HS-27A (cell line): ENCODE results near the gene HMGN4.

Experiments
- DNase-seq: peaks from one replicate; pipeline ENCODE4 v3.0.0-alpha.2; 2012; ENCODE audit warnings: low read depth, missing footprints

Gene HMGN4

DNA sequence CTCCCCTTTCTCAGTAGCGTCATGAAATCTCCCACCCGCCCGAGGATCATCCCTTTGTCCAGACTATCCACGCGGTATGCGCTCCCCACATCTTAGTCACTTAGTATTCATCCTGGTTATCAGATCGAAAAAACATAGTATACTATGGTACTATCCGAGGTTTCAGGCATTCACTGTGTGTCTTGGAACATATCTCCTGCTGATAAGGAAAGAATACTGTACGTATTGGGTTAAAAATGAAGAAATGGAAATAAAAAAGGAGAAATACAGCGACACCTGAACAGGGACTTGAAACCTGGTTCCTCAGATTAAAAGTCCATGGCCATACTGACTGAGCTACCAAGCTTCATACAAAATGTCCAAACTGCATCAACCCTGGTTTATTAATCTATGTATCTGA, 14.0 kb downstream of the HMGN4 start:
- no peak for DNase-seq

DNA sequence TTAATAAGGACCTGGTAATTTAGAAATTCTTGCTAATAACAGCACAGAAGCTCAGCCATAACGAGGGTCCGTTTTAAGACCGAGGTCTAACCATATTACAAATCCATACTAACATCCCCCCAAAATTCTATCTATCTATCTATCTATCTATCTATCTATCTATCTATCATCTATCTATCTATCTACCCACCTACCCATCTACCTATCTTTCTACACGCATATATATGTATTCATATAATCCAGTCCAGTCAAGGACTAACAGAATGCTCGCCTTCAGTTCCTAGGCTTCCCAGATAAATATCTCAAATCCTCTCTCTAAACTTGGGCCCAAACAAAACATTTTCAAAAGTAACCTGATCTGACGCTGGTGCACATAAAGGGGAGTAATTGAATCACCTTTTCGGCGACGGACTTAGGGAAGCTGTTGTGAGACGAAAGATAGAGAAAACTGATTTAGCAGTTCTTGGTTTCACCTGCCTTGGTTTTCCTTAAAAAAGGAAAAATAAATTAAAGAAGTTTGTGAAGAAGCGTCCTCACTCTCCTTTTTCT, 14.5 kb downstream of the HMGN4 start:
- no peak for DNase-seq

DNA sequence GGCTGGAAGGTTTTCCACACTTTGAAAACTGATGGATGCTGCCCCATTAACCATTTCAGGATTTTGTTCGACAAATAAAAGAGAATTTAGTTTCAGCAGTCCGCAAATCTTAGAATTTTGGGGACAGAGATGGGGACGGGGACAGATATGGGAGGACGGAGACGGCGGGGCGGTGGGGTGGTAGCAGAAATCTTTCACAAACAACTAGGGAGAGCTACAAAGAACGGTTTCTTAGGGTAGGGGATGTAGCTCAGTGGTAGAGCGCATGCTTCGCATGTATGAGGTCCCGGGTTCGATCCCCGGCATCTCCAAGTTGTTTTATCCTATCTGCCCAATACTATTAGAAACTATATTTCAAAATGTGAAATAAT, 15.1 kb downstream of the HMGN4 start:
- no peak for DNase-seq

DNA sequence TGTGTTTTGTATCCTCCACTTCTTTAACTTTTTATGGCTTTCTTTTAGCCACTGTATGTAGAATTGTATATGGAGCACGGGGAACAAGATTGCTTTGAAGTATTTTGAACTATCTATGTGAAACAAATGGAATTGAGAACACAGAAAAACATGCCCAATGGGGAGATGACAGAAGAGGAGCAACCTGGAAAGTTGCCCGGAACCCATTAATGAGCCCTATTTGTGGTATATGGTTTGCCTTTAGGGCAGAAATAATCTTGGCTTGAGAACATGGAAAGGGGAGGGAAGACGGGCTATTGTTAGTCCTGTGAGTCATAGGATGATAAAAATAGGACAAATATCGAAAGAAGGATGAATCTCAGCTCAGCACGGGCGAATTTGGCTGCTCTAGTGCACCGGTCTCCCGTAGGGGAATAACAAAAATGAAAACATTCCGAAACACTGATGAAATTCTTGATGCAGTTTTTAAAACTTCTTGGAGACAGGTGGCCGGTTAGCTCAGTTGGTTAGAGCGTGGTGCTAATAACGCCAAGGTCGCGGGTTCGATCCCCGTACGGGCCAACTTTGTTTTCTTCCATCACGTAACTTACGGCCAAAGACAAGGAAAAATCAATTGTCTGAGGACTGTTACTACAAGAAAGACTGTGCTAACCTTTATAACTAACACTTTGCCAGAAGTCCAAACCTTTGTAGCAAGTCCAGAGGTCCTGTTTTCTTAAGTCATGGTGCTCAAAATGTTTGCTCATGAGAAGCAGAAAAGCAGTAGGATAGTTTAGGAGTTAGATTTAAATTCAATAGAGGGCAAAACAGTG, 15.7 kb downstream of the HMGN4 start:
- DNase-seq, result no peak

DNA sequence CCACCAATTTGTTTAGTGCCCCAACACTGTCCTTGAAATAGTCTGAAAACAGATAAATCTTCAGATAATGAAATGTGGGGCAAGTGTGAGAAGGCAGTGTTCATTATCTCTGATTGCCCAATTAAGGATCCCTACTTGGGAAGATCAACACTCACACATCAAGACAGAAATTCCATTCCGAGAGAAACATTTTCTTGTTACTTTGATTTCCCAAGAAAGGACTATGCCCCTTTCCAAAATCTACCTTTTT, 16.2 kb downstream of the HMGN4 start:
- no peak for DNase-seq

DNA sequence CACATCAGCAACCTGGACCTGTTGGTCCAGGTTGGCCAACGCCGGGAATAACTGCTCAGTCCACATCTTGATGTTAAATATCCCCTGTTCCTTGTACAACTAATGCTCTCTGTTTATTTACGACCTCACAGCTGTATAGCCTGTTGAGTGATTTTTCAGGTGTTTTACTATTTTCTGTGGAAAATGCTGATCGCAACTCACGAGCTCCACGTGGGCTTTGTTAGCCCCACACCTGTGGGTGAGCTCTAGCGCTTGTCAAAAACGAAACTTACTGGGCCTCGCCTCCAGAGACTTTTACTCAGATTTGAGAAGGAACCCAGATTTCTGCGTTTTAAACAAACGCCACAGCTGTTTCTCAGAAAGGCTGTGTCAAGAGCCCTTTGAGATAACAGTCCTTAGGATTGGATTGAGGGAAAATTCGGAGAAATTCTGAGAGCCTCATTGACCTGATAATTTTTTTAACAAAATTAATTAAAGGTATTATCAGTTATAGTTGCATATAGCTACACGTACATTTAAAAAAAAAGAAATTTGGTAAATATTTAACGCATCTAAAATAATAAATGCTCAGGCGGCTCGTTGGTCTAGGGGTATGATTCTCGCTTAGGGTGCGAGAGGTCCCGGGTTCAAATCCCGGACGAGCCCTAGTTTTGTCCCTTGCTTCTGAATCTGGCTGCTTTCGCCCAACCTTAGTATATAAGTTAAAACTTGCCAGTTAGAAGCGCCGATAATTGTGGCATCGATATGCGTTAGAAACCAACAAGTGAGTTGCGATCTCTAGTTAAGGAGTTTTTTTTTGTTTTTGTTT, 16.7 kb downstream of the HMGN4 start:
- no peak for DNase-seq

DNA sequence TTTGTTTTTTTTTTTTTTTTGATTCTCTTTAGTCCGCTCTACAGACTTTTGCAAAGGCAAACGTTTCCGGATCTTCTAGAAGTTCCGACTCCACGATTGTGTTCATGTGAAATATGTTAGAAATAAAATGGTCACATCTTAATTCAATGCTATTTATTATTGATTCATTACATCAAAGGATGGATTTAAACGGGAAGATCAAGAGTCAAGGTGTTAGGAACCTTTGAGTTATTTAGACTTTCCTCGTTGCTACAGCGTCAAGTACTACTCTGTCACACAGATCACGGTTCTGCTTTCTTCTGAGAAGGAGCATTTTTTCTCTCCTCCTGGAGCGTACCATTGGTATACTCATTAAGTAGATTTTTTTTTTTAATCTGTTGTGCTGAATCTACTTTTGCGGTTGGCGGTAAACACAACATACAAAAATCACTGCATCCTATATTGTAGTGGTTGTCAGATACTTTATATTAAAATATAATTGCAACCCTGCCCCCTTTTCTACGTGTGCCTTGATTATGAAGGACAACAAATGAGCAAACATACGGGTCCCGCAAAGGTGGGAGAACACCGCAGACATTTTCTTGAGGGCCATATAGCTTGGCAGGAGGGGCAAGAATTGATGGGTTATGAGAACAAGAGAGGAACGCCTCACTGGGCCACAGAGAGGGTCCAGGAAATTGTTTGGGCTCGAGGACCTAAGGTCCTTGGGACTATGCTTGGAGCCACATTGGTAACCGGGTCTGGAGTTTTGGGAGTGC, 17.5 kb downstream of the HMGN4 start:
- no peak for DNase-seq

DNA sequence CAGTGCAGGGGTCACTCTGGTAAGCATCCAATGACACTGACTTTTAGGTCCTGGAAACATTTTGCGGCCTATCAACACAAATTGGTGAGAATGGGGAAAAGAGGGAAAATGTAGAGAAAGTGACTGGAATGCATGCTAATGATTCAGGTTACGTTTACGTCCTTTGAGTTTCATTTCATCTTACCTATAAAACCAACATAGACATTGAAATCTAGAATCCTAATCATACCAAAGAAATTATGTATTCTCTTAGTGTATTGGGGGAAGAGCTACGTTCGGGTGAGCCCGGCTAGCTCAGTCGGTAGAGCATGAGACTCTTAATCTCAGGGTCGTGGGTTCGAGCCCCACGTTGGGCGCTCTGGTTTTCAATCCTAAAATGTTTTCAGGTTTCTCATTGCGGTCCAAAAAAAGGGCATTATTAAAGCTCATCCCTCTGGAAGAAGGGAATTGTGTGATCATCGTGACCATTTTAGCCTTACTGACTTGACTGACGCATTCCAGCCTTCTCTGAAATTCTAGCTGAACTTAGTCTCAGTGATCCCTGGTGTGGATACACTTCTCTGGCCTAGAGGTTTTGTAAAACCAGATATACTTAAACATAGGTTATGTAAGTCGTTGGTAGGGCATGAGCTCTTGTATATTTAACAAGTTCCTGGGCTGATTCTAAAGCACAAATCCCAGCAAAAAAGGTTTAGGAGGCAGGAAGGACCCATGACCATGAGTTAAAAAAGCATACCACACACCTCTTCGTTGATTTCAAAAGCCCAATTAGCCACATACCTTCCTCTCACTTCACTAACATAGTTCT, 18.3 kb downstream of the HMGN4 start:
- DNase-seq, result peak; percentile 95

DNA sequence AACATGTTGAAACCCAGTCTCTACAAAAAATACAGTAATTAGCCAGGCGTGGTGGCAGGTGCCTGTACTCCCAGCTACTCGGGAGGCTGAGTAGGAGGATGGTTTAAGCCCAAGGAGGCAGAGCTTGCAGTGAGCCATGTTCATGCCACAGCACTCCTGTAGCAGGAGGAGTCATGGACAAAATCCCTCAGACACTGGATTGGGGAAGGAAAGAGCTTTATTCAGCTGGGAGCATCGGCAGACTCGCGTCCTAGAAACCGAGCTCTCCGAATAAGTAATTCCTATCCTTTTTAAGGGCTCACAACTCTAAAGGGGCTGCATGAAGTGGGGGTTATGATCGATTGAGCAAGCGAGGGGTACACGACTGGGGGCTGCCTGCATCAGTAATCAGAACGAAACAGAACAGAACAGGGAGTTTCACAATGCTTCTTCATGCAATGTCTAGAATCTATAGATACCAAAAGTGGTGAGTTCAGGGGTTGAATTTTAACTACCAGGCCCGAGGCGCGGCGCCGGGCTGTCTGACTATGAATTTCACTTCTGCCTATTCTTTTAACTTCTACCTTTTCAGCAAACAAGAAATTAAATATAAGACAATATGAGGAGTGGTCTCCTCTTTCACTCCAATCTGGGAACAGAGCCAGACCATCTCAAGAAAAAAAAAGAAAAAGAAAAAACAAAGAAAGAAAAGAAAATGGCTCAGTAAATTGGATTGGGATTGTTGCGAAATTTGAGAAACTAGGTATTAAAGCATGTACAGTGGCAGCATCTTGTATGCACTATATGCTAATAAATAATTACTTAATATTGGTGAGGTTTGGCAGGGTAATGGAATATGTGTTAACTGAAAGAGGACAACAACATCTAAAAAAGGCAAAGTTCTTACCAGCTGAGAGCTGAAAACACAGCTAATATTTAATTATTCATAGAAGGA, 23.6 kb downstream of the HMGN4 start:
- no peak for DNase-seq

DNA sequence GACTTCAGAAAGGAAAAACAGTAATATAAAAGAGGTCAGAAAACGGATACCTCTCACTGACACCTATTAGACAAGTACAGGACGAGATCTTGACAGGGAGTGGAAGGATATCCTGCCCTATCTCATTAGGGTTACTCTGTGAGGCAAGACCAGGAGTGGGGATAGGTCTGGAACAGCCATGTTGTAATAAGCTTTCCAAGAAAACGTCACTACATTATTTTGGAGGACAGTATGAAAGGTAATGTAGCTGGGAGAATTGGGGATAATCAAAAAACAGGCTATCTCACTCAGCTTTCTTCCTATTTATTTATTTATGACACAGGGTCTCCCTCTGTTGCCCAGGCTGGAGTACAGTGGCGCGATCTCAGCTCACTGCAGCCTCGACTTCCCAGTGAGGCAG, 25.3 kb downstream of the HMGN4 start:
- DNase-seq, result no peak

DNA sequence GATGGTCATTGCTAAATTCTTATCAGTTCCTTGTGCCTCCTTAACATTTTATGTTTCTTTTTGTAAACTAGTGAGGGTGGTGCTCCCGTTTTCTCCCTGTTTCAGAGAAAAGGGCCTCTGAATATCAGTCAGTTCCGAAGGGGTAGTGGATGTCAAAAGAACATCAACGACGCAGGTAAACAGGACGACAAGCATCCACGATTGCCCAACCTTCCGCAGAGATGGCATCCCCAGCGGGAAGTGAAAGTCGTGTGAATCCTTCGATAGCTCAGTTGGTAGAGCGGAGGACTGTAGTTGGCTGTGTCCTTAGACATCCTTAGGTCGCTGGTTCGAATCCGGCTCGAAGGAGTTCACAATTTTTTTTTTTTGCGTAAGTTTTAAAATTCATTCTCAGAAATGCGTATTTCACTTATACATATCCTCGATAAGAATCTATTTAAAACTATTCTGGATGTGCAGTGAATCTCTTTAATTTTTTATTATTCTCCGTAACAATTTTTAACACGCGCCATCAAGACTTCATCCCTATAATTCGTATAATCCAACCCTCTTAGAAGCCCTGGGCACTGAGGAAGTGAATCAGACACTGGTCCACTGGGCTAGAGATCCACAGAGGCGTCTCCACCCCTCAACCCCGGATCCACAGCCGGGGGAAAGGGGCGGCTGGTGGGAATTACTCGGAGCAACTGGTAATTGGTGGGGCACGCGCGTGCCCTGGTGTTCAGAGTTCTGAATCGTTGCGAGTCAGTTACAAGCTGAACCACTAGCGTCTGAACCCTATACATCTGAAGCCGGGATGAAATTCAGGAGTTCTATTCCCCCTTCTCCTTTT, 30.7 kb downstream of the HMGN4 start:
- peak; percentile 91 for DNase-seq

DNA sequence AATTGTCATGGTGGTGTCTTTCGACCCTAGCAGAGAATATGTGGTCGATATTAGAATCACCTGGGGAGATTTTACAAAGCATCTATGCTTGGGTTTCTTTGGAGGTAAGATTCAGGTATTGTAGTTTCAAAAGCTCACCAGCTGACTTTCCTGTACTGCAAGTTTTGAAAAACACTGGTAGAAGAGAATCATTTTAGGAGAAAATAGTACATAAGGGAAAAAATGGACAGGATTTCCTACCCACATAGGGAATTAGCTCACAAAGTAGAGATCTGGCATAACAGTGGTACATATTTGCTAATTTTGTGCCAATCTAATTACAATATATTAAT, 31.2 kb downstream of the HMGN4 start:
- DNase-seq, result no peak

DNA sequence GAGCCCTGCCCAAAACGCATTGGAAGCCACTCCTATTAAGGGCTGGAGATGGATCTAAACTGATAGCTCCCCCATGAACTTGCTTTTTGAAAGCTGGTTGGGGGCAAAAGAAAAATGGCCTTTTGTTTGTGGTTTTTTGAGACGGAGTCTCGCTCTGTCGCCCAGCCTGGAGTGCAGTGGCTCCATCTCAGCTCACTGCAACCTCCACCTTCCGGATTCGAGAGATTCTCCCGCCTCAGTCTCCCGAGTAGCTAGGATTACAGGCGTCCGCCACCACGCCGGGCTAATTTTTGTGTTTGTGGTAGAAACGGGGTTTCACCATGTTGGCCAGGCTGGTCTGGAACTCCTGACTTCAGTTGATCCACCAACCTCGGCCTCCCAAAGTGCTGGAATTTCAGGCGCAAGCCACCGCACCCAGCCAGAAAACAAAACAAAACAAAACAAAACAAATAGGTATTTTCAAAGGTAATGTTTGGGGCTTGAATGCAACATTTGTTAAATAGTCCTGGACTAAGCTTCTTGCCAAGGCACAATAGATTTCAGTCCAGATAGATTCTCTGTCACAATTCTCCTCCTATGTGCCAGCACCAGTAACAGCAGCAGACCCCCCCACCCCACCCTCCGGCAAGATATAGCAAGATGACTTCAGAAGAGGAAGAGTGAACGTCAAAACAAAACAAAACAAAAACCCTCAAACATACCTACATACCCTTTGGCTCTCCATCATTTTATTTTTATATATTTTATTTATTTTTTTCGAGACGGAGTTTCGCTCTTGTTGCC, 32.1 kb downstream of the HMGN4 start:
- no peak for DNase-seq

DNA sequence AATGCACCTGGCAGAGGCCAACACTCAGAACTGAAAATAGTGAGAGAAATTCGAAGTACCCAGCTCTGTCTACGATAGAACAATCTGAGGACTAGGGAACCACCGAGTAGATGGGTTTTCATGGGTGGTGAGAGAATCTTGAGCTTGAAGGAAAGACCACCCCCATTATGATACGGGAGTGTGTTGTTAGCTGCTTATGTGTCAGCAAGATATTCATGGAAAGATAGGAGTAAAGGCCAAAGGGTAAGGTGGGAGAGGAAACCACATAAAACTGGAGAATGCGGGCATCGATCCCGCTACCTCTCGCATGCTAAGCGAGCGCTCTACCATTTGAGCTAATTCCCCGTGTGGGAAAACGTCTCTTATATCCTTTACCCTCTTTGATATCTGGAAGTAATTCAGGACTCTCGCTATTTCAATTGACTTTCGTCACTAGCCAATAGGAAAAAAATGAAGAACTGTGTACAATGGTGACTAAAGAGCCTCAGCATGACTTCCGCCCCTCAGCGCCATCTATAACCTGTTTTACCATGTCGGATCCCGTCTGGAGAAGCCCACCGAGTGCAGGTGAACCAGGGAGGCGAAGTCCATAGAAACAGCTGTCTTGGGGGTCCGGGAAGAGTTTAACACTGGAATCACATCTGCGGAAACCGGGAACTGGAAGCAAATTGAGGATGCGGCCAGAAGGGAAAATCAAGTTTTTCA, 33.6 kb downstream of the HMGN4 start:
- DNase-seq, result peak; percentile 92

DNA sequence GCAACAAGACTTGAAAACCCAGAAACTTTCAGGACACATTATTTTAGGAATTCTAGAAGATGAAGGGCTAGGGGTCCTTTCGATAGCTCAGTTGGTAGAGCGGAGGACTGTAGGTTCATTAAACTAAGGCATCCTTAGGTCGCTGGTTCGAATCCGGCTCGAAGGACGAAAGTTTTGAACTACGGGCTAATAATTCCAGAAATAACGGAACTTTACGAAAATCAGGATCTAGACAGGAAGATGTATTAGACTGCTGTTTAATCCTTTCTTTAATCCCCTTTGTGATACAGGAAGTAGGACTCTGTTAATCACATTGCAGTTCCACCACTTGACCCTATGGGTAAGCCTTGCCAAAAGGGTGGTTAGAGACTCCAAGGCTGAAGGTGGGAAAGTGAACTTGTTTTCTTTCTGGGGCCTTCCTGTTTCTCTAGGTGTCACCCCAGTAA, 37.4 kb downstream of the HMGN4 start:
- no peak for DNase-seq

DNA sequence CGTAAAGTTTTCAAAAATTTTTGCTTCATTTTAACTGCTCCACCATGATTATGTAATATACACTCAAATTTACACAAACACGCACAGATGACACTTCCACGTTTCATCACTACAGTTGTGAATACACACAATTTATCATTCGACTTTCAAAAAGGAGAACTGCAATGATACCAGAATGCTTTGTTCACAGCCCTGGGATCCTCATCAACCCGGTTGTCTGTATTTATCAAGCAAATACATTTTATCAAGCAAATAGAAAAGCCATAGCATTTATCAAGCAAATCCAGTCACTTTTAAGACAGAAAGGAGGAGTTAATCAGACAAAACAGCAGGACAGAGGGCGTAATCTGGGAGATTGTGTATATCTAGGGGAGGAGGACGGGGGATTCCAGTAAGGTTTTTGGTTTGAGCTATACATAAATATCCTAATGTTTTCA, 38.3 kb downstream of the HMGN4 start:
- DNase-seq, result no peak

DNA sequence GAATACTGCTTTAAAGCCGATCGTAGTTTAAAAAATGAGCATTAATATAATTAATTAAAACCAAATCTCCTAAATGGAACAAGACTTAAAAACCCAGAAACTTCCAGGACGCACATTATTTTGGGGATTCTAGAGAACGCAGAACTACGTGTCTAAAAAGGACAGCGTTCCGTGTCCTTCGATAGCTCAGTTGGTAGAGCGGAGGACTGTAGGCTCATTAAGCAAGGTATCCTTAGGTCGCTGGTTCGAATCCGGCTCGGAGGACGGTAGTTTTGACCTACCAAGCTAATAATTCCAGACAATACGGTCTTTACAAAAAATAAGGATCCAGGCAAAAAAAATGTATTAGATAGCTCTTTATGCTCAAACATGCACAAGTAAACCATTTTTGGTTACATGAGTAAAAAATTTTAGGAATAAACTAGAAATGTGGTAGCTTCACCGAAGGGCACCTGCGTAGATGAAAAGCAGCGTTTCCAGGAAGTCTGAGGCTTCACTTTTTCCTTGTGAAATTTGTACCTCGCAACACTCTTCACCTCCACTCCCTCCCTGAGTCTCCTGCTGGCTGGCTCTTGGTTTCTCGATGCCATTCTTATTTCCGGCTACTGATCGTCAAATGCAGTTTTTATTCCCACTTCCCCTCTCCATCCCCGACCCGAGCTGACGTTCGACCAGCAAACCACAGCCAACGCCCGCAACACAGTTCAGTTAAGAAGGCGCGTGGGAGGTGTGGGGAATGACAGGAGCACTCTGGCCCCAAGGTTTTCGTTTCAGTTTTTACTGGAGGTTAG, 39.0 kb downstream of the HMGN4 start:
- peak; percentile 51 for DNase-seq

DNA sequence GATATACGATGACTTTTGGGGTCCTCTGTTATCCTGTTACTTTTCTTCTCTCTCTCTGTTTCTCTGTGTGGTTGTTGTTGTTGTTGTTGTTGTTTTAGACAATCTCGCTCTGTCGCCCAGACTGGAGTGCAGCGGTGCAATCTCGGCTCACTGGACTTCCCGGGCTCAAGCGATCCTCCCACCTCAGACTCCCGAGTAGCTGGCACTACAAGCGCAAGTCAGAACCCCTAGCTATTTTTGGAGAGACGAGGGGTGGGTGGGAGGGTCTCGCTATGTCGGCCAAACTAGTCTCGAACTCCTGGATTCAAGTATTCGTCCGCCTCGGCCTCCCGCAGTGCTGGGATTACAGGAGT, 39.5 kb downstream of the HMGN4 start:
- DNase-seq, result no peak
